Measurements from ENCODE around the gene GPR107.

GPR107 gene

DNA sequence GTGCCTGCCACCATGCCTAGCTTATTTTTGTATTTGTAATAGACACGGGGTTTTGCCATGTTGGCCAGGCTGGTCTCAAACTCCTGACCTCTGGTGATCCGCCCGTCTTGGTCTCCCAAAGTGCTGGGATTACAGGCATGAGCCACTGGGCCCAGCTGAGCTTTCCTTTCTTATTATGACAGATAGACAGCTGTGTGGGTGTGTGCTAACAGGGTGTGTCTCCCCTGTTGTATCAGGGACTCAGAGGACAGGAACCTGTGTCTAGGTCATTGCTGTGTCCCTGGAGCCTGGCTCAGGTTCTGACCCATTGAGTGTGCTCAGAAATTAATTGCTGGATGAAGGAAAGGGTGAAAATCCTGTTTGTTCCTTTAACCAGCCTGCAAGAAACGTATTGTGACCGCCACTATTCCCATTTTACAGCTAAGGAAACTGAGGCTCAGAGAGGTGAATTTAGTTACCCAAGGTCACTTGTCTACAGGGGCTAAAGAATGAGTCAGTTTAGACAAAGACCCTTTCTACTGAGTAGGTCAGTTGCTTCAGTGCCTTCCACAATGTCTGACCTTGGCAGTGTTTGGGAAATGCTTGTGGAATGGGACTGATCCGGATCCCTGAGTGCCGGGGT is 135.3 kb downstream of the GPR107 start:
- DNase-seq: no peak
